ENCODE results near the gene CASP6. TPM values are rescaled to one million over a fixed set of nuclear protein-coding genes. Genes with fewer than 3 reads are reported as not detected.

CASP6 gene
- total RNA-seq, 4 donors from 2014 or later = 11.2 to 20.0 (median 15.6) TPM

- no peaks in the 10 kb centered on the region for H3K27me3 ChIP-seq
- H3K27ac ChIP-seq = no peak overlapping the region
- 84 to 97% methylated on average over 6 to 8 of the region's 8 CpGs for WGBS, 2 donors (ENCODE audit: low coverage in 1 of 2)
- H3K4me3 ChIP-seq = no peak overlapping the region
- peaks cover 3 to 23% (median 9%) of the 10 kb centered on the region in 3 donors for H3K4me1 ChIP-seq
- peaks cover 0 to 32% of the 10 kb centered on the region in 2 donors for H3K36me3 ChIP-seq
- TF ChIP-seq POLR2A (IDR thresholded peaks at IDR 0.05) (no peak), EP300 (IDR thresholded peaks at IDR 0.05) (no peak), CTCF (IDR thresholded peaks at IDR 0.05) (no peak), POLR2AphosphoS5 (IDR thresholded peaks at IDR 0.05) (no peak)
- H3K9me3 ChIP-seq = no peaks in the 10 kb centered on the region
- no peak for ATAC-seq
These were observed 3.6 kb downstream of the CASP6 start for GRCh38 chr4:109699553-109700225.

GRCh38 chr4:109698656-109699055 is 4.6 kb downstream of the CASP6 start:
- TF ChIP-seq POLR2AphosphoS5 (IDR thresholded peaks at IDR 0.05) = no peak
- TF ChIP-seq CTCF (IDR thresholded peaks at IDR 0.05) = no peak
- no peak for TF ChIP-seq EP300 (IDR thresholded peaks at IDR 0.05)
- TF ChIP-seq POLR2A (IDR thresholded peaks at IDR 0.05) = no peak
- ATAC-seq = no peak
- peaks cover 0 to 43% of the 10 kb centered on the region in 2 donors for H3K36me3 ChIP-seq
- H3K9me3 ChIP-seq = no peaks in the 10 kb centered on the region
- H3K4me3 ChIP-seq = no peak overlapping the region
- H3K27me3 ChIP-seq = no peaks in the 10 kb centered on the region
- 80 to 100% methylated on average over 1 of the region's 1 CpG for WGBS, 2 donors (ENCODE audit: low coverage in 1 of 2)
- H3K27ac ChIP-seq = no peak overlapping the region
- peaks cover 3 to 15% (median 9%) of the 10 kb centered on the region in 3 donors for H3K4me1 ChIP-seq

GRCh38 chr4:109691411-109691920 is 11.8 kb downstream of the CASP6 start:
- H3K36me3 ChIP-seq = peaks cover 0 to 95% of the 10 kb centered on the region in 2 donors
- no peaks in the 10 kb centered on the region for H3K27me3 ChIP-seq
- H3K9me3 ChIP-seq = no peaks in the 10 kb centered on the region
- H3K4me1 ChIP-seq = no peaks in the 10 kb centered on the region
- TF ChIP-seq POLR2A (IDR thresholded peaks at IDR 0.05) (no peak), CTCF (IDR thresholded peaks at IDR 0.05) (no peak), EP300 (IDR thresholded peaks at IDR 0.05) (no peak), POLR2AphosphoS5 (IDR thresholded peaks at IDR 0.05) (no peak)
- ATAC-seq = no peak
- H3K27ac ChIP-seq = no peak overlapping the region
- no peak overlapping the region for H3K4me3 ChIP-seq
- 100% methylated on average over 1 of the region's 1 CpG for WGBS, 2 donors (ENCODE audit: low coverage in 1 of 2)

GRCh38 chr4:109690690-109691410 is 12.4 kb downstream of the CASP6 start:
- 83 to 90% methylated on average over 5 to 6 of the region's 6 CpGs for WGBS, 2 donors (ENCODE audit: low coverage in 1 of 2)
- Histone ChIP-seq H3K27me3 (no peaks in the 10 kb centered on the region), H3K36me3 (peaks cover 0 to 95% of the 10 kb centered on the region in 2 donors), H3K4me3 (no peak overlapping the region), H3K4me1 (no peaks in the 10 kb centered on the region), H3K9me3 (no peaks in the 10 kb centered on the region), H3K27ac (no peak overlapping the region)
- ATAC-seq = no peak
- no peak for TF ChIP-seq CTCF (IDR thresholded peaks at IDR 0.05)
- no peak for TF ChIP-seq POLR2AphosphoS5 (IDR thresholded peaks at IDR 0.05)
- TF ChIP-seq POLR2A (IDR thresholded peaks at IDR 0.05) = no peak
- no peak for TF ChIP-seq EP300 (IDR thresholded peaks at IDR 0.05)
